Omental fat pad (tissue), 4 donors: ENCODE data around the gene HOXA4. TPM values are rescaled to one million over a fixed set of nuclear protein-coding genes. Genes with fewer than 3 reads are reported as not detected.

ENCODE experiments used
- ATAC-seq: fragments of 150-250 bp; one replicate; pipeline ENCODE4 v1.9.1; 2016; ENCODE audit warnings: mild to moderate bottlenecking, moderate library complexity; ENCODE audit not compliant: low FRiP score
- DNase-seq: peaks from one replicate; pipeline ENCODE4 v3.0.0-alpha.2; 2019; ENCODE audit warnings: low spot score
- CTCF ChIP-seq, 3 donors: fragments of 450-650 bp; IDR thresholded peaks; one replicate each; pipeline ENCODE4 v1.5.1; 2016 to 2017; ENCODE audit warnings: antibody characterized with exemption in 3 of 3, mild to moderate bottlenecking in 3 of 3, moderate library complexity in 2 of 3
- total RNA-seq, 4 donors: library from RNA; depleted of rRNA; stranded (reverse); fragments of >200 nt; gene quantifications; one replicate each; pipeline ENCODE4 v1.1.0, GENCODE V29; 2016

HOXA4 gene
- total RNA-seq, 4 donors from 2014 or later, result 1.6 to 5.7 (median 3.1) TPM

- no peak for DNase-seq
- no peak for ATAC-seq
- TF ChIP-seq CTCF (IDR thresholded peaks at IDR 0.05), result no peak
Observed at GRCh38 chr7:27102581-27103442, 27.7 kb downstream of the HOXA4 start, which contains the start of gene HOXA2. Gene HOXA2 (minus strand): TSS chr7:27102683. CDS start chr7:27102500, 183 bp downstream.

GRCh38 chr7:27101957-27102580, 28.5 kb downstream of the HOXA4 start:
- TF ChIP-seq CTCF (IDR thresholded peaks at IDR 0.05), result no peak
- DNase-seq (no peak), ATAC-seq (no peak)

- TF ChIP-seq CTCF (IDR thresholded peaks at IDR 0.05), result no peak
- ATAC-seq (no peak), DNase-seq (no peak)
Observed at GRCh38 chr7:27101171-27101956, 29.2 kb downstream of the HOXA4 start.

- no peak for DNase-seq
- no peak for TF ChIP-seq CTCF (IDR thresholded peaks at IDR 0.05)
- no peak for ATAC-seq
Observed at GRCh38 chr7:27100694-27101170, 29.8 kb downstream of the HOXA4 start.

- TF ChIP-seq CTCF (IDR thresholded peaks at IDR 0.05), result no peak
- no peak for DNase-seq
- no peak for ATAC-seq
Observed at GRCh38 chr7:27099453-27100370, 30.8 kb downstream of the HOXA4 start.
